ENCODE data around the gene RPS3A.
"Not testable (repeated sequence)": the region's sequence is repeated elsewhere in the genome, so short reads cannot be mapped to it uniquely, and the experiment has no call there.

RPS3A gene

GRCh38 chr4:151099229-151099975 is at the start of gene RPS3A:
Gene RPS3A (plus strand): TSS chr4:151099628. CDS start chr4:151099653, 25 bp downstream.
- DNase-seq: peak; percentile 94

- DNase-seq: no peak
These were observed 46.6 kb upstream of the RPS3A start for GRCh38 chr4:151052785-151053184.

GRCh38 chr4:151055539-151055938 is 43.9 kb upstream of the RPS3A start:
- no peak for DNase-seq

DNA sequence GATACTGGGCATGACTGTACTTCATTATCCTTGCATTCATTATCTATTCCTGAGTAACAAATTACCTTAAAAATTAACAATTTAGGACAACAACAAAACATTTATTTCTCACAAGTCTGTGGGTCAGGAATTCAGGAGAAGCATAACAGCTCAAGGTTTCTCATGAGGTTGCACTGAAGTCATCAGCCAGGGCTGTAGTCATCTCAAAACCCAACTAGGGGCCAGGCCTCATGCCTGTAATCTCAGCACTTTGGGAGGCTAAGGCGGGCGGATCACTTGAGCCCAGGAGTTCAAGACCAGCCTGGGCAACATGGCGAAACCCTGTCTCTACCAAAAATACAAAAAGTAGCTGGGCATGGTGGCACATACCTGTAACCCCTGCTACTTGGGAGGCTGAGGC is 36.3 kb upstream of the RPS3A start:
- not testable (repeated sequence) for DNase-seq

- DNase-seq: no peak
These were observed 32.0 kb upstream of the RPS3A start for GRCh38 chr4:151067316-151067970.

DNA sequence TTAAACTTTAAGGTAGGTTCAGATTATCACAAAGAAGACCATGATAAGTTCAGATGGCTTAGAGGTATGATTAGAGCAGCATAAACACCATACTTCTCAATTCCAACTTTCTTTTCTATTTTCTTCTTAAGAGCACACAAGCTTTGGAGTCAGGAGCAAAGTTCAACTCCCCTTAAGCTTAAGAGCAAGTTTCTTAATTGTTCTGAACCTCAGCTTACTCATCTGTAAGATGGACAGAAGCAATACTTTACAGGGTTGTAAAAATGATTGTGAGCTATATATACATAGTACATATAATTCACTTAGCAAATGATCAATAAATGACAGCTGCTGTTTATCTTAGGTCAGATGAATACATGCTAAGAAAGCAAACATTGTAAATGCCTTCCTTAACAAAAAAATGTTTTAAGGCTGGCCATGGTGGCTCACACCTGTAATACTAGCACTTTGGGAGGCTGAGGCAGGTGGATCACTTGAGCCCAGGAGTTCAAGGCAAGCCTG is 25.0 kb upstream of the RPS3A start:
- no peak for DNase-seq

GRCh38 chr4:151077978-151078377 is 21.4 kb upstream of the RPS3A start:
- not testable (repeated sequence) for DNase-seq

DNA sequence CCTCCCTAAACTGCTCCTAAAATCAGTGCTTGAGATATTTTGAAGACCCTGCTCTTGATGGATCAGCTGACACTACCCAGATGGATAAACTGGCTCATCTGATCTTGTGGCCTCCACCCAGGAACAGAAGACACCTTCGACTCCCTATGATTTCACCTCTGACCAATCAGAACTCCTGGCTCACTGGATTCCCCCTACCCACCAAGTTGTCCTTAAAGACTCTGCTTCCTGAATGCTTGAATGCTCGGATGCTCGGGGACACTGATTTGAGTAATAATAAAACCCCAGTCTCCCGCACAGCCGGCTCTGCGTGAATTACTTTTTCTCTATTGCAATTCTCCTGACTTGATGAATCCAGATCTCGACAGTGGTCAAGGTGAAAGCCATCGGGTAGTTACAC is 12.0 kb upstream of the RPS3A start:
- no peak for DNase-seq

GRCh38 chr4:151091047-151091446 is 8.4 kb upstream of the RPS3A start:
- DNase-seq: no peak

DNA sequence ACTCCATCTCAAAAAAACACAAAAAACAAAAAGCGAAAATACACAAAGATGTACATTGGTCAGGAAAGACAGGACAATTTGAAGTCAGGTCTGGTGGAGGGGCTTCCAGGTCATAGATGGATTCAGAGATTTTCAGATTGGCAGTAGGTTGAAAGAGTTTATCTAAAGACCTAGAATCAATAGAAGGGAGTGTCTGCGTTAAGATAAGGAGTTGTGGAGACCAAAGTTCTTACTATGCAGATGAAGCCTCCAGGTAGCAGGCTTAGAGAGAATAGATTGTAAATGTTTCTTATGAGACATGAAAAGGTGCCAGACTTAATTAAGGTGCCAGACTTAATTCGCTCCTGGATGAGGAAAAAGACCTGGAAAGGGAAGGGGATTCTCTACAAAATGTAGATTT is 6.9 kb upstream of the RPS3A start:
- no peak for DNase-seq

DNA sequence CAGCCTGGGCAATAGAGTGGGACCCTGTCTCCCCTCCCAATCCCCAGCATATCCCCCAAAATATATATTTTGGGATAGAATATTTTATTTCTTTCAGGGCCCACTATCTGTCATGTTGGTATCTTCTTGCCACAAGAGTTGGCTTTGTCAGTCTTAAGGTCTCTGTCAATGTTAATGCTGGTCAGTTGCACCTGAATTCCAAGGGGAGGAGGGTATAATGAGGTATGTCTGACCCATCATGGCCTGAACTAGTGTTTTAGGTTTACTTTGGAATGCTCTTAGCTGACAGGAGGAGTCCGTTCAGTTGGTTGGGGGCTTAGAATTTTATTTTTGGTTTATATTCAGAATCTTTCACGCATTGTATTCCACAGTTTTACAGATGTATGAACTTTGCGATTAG is 6.2 kb upstream of the RPS3A start:
- DNase-seq: no peak

- DNase-seq: no peak
These were observed 5.1 kb upstream of the RPS3A start for GRCh38 chr4:151094290-151094751.

- DNase-seq: no peak
These were observed 4.3 kb upstream of the RPS3A start for GRCh38 chr4:151095142-151095541.

GRCh38 chr4:151097759-151098158 is 1.7 kb upstream of the RPS3A start:
- DNase-seq: no peak

DNA sequence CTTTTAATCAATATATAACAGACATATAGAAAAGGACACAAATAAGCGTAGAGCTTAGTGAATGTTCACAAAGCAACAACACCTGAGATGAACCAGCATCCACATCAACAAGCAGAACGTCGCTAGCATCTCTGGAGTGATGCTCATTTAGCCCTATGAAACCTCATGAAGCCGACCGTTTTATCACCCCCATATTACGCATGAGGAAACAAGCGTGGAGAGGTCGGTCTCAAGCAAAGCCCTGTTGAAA is 524 bp upstream of the RPS3A start:
- DNase-seq: no peak

- peak; percentile 12 for DNase-seq
These were observed 569 bp downstream of the RPS3A start for GRCh38 chr4:151099976-151100417.

- no peak for DNase-seq
These were observed 1.1 kb downstream of the RPS3A start for GRCh38 chr4:151100531-151100930.

- DNase-seq: no peak
These were observed 4.3 kb downstream of the RPS3A start for GRCh38 chr4:151103758-151104157.

DNA sequence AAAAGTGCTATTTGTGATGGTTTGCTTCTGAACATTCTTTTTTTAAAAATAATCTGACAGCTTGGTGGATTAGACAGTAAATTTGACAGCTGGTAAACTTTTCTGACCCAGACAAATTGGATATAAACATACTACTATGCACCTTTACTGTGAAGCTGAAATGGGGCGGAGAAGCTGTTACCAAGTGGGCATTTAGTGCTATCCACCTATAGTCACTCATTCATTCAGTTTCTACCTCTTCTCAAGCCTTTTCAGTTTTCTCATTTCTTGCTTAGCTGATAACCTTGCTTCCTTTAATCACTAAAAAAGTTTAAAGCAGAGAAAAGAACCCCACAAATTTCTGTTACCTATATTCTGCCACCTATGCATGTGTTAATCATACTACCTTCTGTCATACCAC is 5.2 kb downstream of the RPS3A start:
- no peak for DNase-seq

GRCh38 chr4:151105454-151106032 is 6.1 kb downstream of the RPS3A start:
- no peak for DNase-seq

GRCh38 chr4:151107063-151107462 is 7.6 kb downstream of the RPS3A start:
- DNase-seq: no peak

GRCh38 chr4:151110236-151110635 is 10.8 kb downstream of the RPS3A start:
- DNase-seq: no peak

DNA sequence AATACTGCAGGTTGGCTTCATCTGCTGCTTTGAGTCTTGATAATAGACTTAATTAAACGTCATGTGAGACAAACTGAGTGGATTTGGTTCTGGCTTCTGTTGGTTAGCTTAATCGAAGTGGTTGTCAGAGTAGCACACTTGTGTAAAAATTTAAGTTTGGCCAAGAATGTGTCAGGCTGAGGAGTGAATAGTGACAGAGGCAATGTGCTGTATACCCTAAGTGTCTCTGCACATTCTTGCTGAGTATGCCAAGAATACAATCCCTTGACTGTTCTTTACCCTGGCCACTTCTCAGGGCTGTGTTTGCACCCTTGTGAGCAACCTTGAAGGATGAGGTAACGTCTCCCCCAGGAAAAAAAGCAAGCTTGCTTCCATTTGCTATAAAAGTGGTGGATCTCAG is 14.9 kb downstream of the RPS3A start:
- DNase-seq: no peak

DNA sequence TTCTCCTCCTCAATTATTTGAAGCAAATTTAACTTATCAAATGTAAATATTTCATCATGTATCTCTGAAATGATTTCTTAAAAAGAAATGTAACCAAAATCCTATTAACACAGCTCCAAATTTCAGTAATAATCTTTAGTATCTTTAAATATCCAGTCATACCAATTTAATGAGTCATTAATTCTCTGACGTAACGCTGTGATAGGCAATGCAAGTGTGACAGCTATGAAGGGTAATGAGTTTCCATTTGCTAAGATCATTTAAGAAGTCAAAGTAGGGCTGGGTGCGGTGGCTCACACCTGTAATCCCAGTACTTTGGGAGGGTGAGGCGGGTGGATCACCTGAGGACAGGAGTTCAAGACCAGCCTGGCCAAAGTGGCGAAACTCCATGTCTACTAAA is 15.6 kb downstream of the RPS3A start:
- no peak for DNase-seq

Measured in RPMI8226 (cell line).